ENCODE results near the gene LRRN2. TPM values are rescaled to one million over a fixed set of nuclear protein-coding genes. Genes with fewer than 3 reads are reported as not detected.

LRRN2 gene
- total and polyA plus RNA-seq, 2 donors (not counting 1 experiment from before 2014, with no cell fraction given) = not detected

DNA sequence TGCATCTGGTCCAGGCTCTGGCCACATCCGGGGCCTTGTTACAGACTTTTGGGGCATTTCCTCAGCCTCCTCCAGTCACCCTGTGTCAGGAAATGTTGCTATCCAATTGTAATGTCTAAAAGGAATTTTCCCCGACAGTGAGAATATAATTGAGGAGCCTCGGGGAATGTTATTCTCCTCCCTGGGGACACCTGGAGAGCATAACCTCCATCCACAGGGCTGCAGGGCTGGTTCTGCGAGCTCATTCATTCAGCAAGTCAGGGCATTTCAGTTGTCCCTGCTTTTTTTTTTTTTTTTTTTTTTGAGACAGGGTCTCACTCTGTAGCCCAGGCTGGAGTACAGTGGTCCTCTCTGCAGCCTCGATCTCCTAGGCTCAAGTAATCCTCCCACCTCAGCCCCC lies 96.7 kb downstream of the LRRN2 start:
- DNase-seq (ENCODE audit: low read depth in 2 of 2) = no peak
- Histone ChIP-seq H3K27ac (ENCODE audit: insufficient read depth, low read length) (no peak overlapping the region), H3K4me2 (ENCODE audit: extremely low read depth, insufficient read depth, low read length) (no peak overlapping the region), H3K9me3 (ENCODE audit: control insufficient read depth, insufficient read depth, low read depth, low read length) (no peaks in the 10 kb centered on the region), H3K79me2 (ENCODE audit: control insufficient read depth, insufficient read depth, low read length) (no peaks in the 10 kb centered on the region), H3K4me3 (replicated peaks in 1 of 4; ENCODE audit: control extremely low read depth in 1 of 4, insufficient read depth in 1 of 4, low read depth in 3 of 4, low read length in 4 of 4) (no peak overlapping the region), H3K27me3 (ENCODE audit: control insufficient read depth, insufficient read depth, low read length) (no peaks in the 10 kb centered on the region), H4K20me1 (ENCODE audit: control insufficient read depth, extremely low read depth, insufficient read depth, low read length) (no peaks in the 10 kb centered on the region), H3K9ac (ENCODE audit: insufficient read depth, low read length) (no peak overlapping the region), H3K4me1 (ENCODE audit: control insufficient read depth, extremely low read depth, insufficient read depth, low read length) (peaks cover 7% of the 10 kb centered on the region), H2AFZ (ENCODE audit: low read length) (no peak overlapping the region), H3K36me3 (ENCODE audit: control insufficient read depth, insufficient read depth, low read length) (no peaks in the 10 kb centered on the region)
- no peak for TF ChIP-seq EZH2 (IDR thresholded peaks at IDR 0.05; ENCODE audit: low read length, missing control alignments)
- TF ChIP-seq, protein P1, sequence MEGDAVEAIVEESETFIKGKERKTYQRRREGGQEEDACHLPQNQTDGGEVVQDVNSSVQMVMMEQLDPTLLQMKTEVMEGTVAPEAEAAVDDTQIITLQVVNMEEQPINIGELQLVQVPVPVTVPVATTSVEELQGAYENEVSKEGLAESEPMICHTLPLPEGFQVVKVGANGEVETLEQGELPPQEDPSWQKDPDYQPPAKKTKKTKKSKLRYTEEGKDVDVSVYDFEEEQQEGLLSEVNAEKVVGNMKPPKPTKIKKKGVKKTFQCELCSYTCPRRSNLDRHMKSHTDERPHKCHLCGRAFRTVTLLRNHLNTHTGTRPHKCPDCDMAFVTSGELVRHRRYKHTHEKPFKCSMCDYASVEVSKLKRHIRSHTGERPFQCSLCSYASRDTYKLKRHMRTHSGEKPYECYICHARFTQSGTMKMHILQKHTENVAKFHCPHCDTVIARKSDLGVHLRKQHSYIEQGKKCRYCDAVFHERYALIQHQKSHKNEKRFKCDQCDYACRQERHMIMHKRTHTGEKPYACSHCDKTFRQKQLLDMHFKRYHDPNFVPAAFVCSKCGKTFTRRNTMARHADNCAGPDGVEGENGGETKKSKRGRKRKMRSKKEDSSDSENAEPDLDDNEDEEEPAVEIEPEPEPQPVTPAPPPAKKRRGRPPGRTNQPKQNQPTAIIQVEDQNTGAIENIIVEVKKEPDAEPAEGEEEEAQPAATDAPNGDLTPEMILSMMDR (conservative IDR thresholded peaks at IDR 0.05 in 1 of 2, IDR thresholded peaks at IDR 0.05 in 1 of 2; ENCODE audit: low read depth in 1 of 2, low read length in 2 of 2) = no peak

DNA sequence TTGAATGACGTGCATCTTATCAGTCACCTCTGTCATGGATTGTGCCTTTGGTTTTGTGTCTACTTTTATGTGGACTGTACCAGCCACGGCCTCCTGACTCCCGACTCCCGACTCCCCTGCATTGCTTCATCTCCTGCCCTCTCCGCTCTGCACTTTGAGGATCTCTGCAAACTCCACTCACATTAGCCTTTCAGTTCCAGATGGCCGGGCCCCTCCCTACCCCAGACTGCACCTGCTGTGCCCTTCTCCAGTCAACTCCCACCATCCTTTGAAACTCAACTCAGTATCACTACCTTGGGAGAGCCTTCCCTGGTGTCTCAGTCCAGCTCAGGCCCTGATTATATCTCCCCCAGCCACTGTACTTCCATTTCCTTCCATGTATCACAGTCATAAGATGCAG lies 97.9 kb downstream of the LRRN2 start:
- Histone ChIP-seq H3K4me3 (replicated peaks in 1 of 4; ENCODE audit: control extremely low read depth in 1 of 4, insufficient read depth in 1 of 4, low read depth in 3 of 4, low read length in 4 of 4) (no peak overlapping the region), H3K4me1 (ENCODE audit: control insufficient read depth, extremely low read depth, insufficient read depth, low read length) (peaks cover 7% of the 10 kb centered on the region), H3K9me3 (ENCODE audit: control insufficient read depth, insufficient read depth, low read depth, low read length) (no peaks in the 10 kb centered on the region), H3K27me3 (ENCODE audit: control insufficient read depth, insufficient read depth, low read length) (no peaks in the 10 kb centered on the region), H3K4me2 (ENCODE audit: extremely low read depth, insufficient read depth, low read length) (no peak overlapping the region), H2AFZ (ENCODE audit: low read length) (no peak overlapping the region), H4K20me1 (ENCODE audit: control insufficient read depth, extremely low read depth, insufficient read depth, low read length) (no peaks in the 10 kb centered on the region), H3K27ac (ENCODE audit: insufficient read depth, low read length) (no peak overlapping the region), H3K79me2 (ENCODE audit: control insufficient read depth, insufficient read depth, low read length) (no peaks in the 10 kb centered on the region), H3K9ac (ENCODE audit: insufficient read depth, low read length) (no peak overlapping the region), H3K36me3 (ENCODE audit: control insufficient read depth, insufficient read depth, low read length) (no peaks in the 10 kb centered on the region)
- no peak for DNase-seq (ENCODE audit: low read depth in 2 of 2)
- no peak for TF ChIP-seq EZH2 (IDR thresholded peaks at IDR 0.05; ENCODE audit: low read length, missing control alignments)
- TF ChIP-seq, protein P1 (conservative IDR thresholded peaks at IDR 0.05 in 1 of 2, IDR thresholded peaks at IDR 0.05 in 1 of 2; ENCODE audit: low read depth in 1 of 2, low read length in 2 of 2) = no peak

DNA sequence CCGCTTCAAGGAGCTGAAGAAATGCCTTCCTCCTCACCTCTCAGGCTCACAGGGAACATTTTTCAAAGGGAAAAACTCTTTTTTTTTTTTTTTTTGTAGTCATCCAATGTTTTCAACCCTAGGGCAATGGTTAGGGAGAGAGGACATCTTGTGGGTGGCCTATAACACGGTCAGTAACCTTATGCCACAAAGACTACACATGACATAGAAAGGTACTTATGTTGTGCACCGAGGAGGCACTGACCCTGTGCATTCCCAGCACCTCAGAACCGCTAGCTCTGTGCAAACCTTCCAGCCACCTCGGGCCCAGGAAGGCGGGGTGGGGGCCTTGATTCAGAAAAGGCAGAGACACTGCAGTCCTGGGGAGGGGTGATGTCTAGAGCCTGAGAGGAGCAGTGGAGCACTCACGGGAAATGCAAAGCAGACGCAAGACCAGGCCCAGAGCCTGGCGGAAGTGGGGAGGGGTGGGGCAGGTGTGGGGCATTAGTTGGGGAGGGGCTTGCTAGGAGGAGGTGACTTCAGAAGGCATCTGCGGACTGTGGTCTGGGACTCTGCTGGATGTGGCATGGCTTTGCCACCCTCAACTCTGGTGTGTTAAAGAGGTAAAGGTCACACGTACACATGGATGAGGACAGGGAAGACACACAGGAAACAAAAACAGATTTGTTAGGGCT lies 100.7 kb downstream of the LRRN2 start:
- no peaks in the 10 kb centered on the region for H3K79me2 ChIP-seq (ENCODE audit: control insufficient read depth, insufficient read depth, low read length)
- H3K9ac ChIP-seq (ENCODE audit: insufficient read depth, low read length) = no peak overlapping the region
- no peak for DNase-seq (ENCODE audit: low read depth in 2 of 2)
- no peak overlapping the region for H3K4me2 ChIP-seq (ENCODE audit: extremely low read depth, insufficient read depth, low read length)
- TF ChIP-seq, protein P1 (conservative IDR thresholded peaks at IDR 0.05 in 1 of 2, IDR thresholded peaks at IDR 0.05 in 1 of 2; ENCODE audit: low read depth in 1 of 2, low read length in 2 of 2) = no peak
- no peak for TF ChIP-seq EZH2 (IDR thresholded peaks at IDR 0.05; ENCODE audit: low read length, missing control alignments)
- no peaks in the 10 kb centered on the region for H3K36me3 ChIP-seq (ENCODE audit: control insufficient read depth, insufficient read depth, low read length)
- no peaks in the 10 kb centered on the region for H3K4me1 ChIP-seq (ENCODE audit: control insufficient read depth, extremely low read depth, insufficient read depth, low read length)
- no peaks in the 10 kb centered on the region for H4K20me1 ChIP-seq (ENCODE audit: control insufficient read depth, extremely low read depth, insufficient read depth, low read length)
- H3K27me3 ChIP-seq (ENCODE audit: control insufficient read depth, insufficient read depth, low read length) = no peaks in the 10 kb centered on the region
- no peaks in the 10 kb centered on the region for H3K9me3 ChIP-seq (ENCODE audit: control insufficient read depth, insufficient read depth, low read depth, low read length)
- H2AFZ ChIP-seq (ENCODE audit: low read length) = no peak overlapping the region
- no peak overlapping the region for H3K27ac ChIP-seq (ENCODE audit: insufficient read depth, low read length)
- H3K4me3 ChIP-seq (replicated peaks in 1 of 4; ENCODE audit: control extremely low read depth in 1 of 4, insufficient read depth in 1 of 4, low read depth in 3 of 4, low read length in 4 of 4) = no peak overlapping the region
